Endothelial cell of umbilical vein (primary cell): Measurements from ENCODE around the gene EPC1. TPM values are rescaled to one million over a fixed set of nuclear protein-coding genes. Genes with fewer than 3 reads are reported as not detected.

Experiments
- BruUV-seq: library from RNA; stranded (reverse); fragments of 400-500 nt; replicated peaks from 2 replicates; lab custom pipeline; 2021; lab: Mats Ljungman, UMichigan
- CTCF ChIA-PET: fragments of 300-600, 350-600 bp; sonication (Branson Sonifier 250); formaldehyde crosslinking; loops from one replicate; lab custom pipeline; 2021; ENCODE audit warnings: antibody characterized with exemption, inconsistent platforms; lab: Charles Lee
- POLR2A ChIA-PET: fragments of 300-600, 350-600 bp; sonication (Branson Sonifier 250); formaldehyde crosslinking; loops from one replicate; lab custom pipeline; 2021; ENCODE audit warnings: antibody characterized with exemption, inconsistent platforms; lab: Charles Lee
- DNase-seq: peaks from one replicate; pipeline ENCODE4 v3.0.0-alpha.2; 2011; ENCODE audit warnings: low read depth, low spot score
- FAIRE-seq: peaks from 2 replicates; lab custom pipeline; 2011; peaks lifted over from hg19 to GRCh38; lab: Jason Lieb, UNC
- H2AFZ ChIP-seq: 2 replicates; pipeline ENCODE4 v1.6.0; 2012; ENCODE audit warnings: low read depth, low read length, control low read depth, inconsistent platforms
- H3K27ac ChIP-seq: 2 replicates; pipeline ENCODE4 v1.5.1; 2011; ENCODE audit warnings: low read depth, mild to moderate bottlenecking, control low read depth, low read length, moderate library complexity; ENCODE audit not compliant: insufficient read depth
- H3K27me3 ChIP-seq, 2 experiments: 2 replicates each; pipeline versions ENCODE4 v1.6.0 to v1.6.1; 2011; ENCODE audit warnings: low read length in 2 of 2, mixed read lengths in 1 of 2; ENCODE audit not compliant: control insufficient read depth in 2 of 2, insufficient read depth in 2 of 2
- H3K36me3 ChIP-seq, 2 experiments: 2 replicates in 1 of 2; 3 replicates in 1 of 2; pipeline ENCODE4 v1.5.1; 2011; ENCODE audit warnings: low read length in 2 of 2, mild to moderate bottlenecking in 1 of 2, moderate library complexity in 1 of 2; ENCODE audit not compliant: control insufficient read depth in 2 of 2, insufficient read depth in 2 of 2; ENCODE audit errors: extremely low read depth in 1 of 2
- H3K4me1 ChIP-seq: 3 replicates; pipeline ENCODE4 v1.5.1; 2011; ENCODE audit warnings: mild to moderate bottlenecking, low read length; ENCODE audit not compliant: control insufficient read depth, insufficient read depth; ENCODE audit errors: extremely low read depth
- H3K4me2 ChIP-seq: 2 replicates; pipeline ENCODE4 v1.6.1; 2011; ENCODE audit warnings: low read length, control low read depth, mixed read lengths; ENCODE audit not compliant: insufficient read depth
- H3K4me3 ChIP-seq, 3 experiments: fragments of 200-600 bp in 1 of 3; sonication (generic), shearing (Covaris generic) in 1 of 3; replicated peaks in 1 of 3; 2 replicates each; pipeline ENCODE4 v1.5.1; 2011 to 2016; ENCODE audit warnings: control low read depth in 3 of 3, low read length in 3 of 3, mild to moderate bottlenecking in 2 of 3, inconsistent platforms in 1 of 3, low read depth in 1 of 3, moderate library complexity in 1 of 3; ENCODE audit not compliant: insufficient read depth in 1 of 3
- H3K79me2 ChIP-seq: 2 replicates; pipeline ENCODE4 v1.6.0; 2012; ENCODE audit warnings: low read length, inconsistent platforms; ENCODE audit not compliant: control insufficient read depth, insufficient read depth
- H3K9ac ChIP-seq: replicated peaks from 2 replicates; pipeline ENCODE3; 2011; ENCODE audit warnings: low read length, control low read depth; ENCODE audit not compliant: insufficient read depth; ENCODE audit errors: extremely low read depth
- H3K9me1 ChIP-seq: replicated peaks from 3 replicates; pipeline ENCODE4 v1.6.0; 2011; ENCODE audit warnings: mild to moderate bottlenecking, low read length; ENCODE audit not compliant: control insufficient read depth, insufficient read depth; ENCODE audit errors: extremely low read depth
- H3K9me3 ChIP-seq: replicated peaks from 2 replicates; pipeline ENCODE4 v1.5.1; 2012; ENCODE audit warnings: low read length, inconsistent platforms; ENCODE audit not compliant: control insufficient read depth, insufficient read depth
- H4K20me1 ChIP-seq: replicated peaks from 2 replicates; pipeline ENCODE3; 2011; ENCODE audit warnings: mild to moderate bottlenecking, low read length; ENCODE audit not compliant: control insufficient read depth, insufficient read depth; ENCODE audit errors: extremely low read depth
- CTCF ChIP-seq, 2 donors: IDR thresholded peaks; 1 replicate in 1 of 2; 2 replicates in 1 of 2; pipeline ENCODE4 v1.5.1; 2011; ENCODE audit warnings: low read length in 2 of 2, mild to moderate bottlenecking in 2 of 2, moderate library complexity in 2 of 2, control low read depth in 1 of 2, inconsistent platforms in 1 of 2, low read depth in 1 of 2; ENCODE audit not compliant: insufficient read depth in 1 of 2; ENCODE audit errors: extremely low read depth in 1 of 2
- EZH2 ChIP-seq: IDR thresholded peaks from 2 replicates; pipeline ENCODE4 v1.6.1; 2012; ENCODE audit warnings: borderline replicate concordance, low read depth, mild to moderate bottlenecking, moderate library complexity, low read length, inconsistent platforms; ENCODE audit not compliant: severe bottlenecking
- FOS ChIP-seq: IDR thresholded peaks from 2 replicates; pipeline ENCODE4 v1.6.1; 2011; ENCODE audit warnings: mild to moderate bottlenecking, low read length, moderate library complexity, borderline replicate concordance; ENCODE audit not compliant: insufficient read depth
- GATA2 ChIP-seq: IDR thresholded peaks from 2 replicates; pipeline ENCODE4 v1.7.0; 2011; ENCODE audit warnings: low read depth, mild to moderate bottlenecking, moderate library complexity, mixed read lengths, low read length; ENCODE audit not compliant: insufficient read length, insufficient read depth
- MYC ChIP-seq: IDR thresholded peaks from one replicate; pipeline ENCODE4 v1.6.1; 2011; ENCODE audit warnings: mild to moderate bottlenecking, low read depth, low read length
- POLR2A ChIP-seq: IDR thresholded peaks from 2 replicates; pipeline ENCODE4 v1.6.1; 2012; ENCODE audit warnings: low read depth, mild to moderate bottlenecking, control low read depth, low read length
- POLR2AphosphoS5 ChIP-seq: IDR thresholded peaks from 2 replicates; pipeline ENCODE4 v1.6.1; 2012; ENCODE audit warnings: low read depth, mild to moderate bottlenecking, control low read depth, low read length, moderate library complexity; ENCODE audit not compliant: insufficient read depth
- dilution Hi-C: fragments of 300-500 bp; cut with MboI; formaldehyde crosslinking; loops from one replicate; pipeline ENCODE4 v1.15.0; 2019; ENCODE audit warnings: low sequenced_read_pairs; ENCODE audit not compliant: extremely low pct_ligation_motif_present
- intact Hi-C: fragments of 100-400 bp; cut with micrococcal nuclease; formaldehyde crosslinking; loops from one replicate; pipeline ENCODE4 v1.10.0; 2022
- polyA plus RNA-seq, 4 experiments: library from polyadenylated mRNA; depleted of rRNA in 3 of 4; stranded (reverse) in 3 of 4; unstranded in 1 of 4; fragments of >200 nt; gene quantifications; 2 replicates each; pipeline versions ENCODE4 v1.2.1 to v1.2.3, GENCODE V29; 2011 to 2012; ENCODE audit warnings: missing spikeins in 1 of 4
- total RNA-seq: library from RNA; stranded (reverse); gene quantifications from 2 replicates; pipeline ENCODE4 v1.2.3, GENCODE V29; 2021

The EPC1 gene
- total and polyA plus RNA-seq, 2 donors (not counting 3 experiments of a cell fraction or from before 2014, with no cell fraction given), result 27.9 to 39.0 TPM

GRCh38 chr10:32271617-32272016 lies 75.3 kb downstream of the EPC1 start:
- ChIA-PET CTCF (interaction anchor here (3.1 kb wide), 1 partner anchor 15 kb away, joined by 10 read pairs; no protein-coding TSS in a partner anchor), POLR2A (interaction anchor here (1.0 kb wide), 1 partner anchor 17 kb away, joined by 5 read pairs; no protein-coding TSS in a partner anchor)
- Histone ChIP-seq H2AFZ (no peak overlapping the region), H3K9me3 (no peaks in the 10 kb centered on the region), H3K4me2 (no peak overlapping the region), H3K27ac (no peak overlapping the region), H4K20me1 (no peaks in the 10 kb centered on the region), H3K9me1 (no peaks in the 10 kb centered on the region), H3K4me3 (no peak overlapping the region), H3K36me3 (peaks cover 15 to 33% of the 10 kb centered on the region in 2 experiments), H3K79me2 (peaks cover 2% of the 10 kb centered on the region), H3K4me1 (no peaks in the 10 kb centered on the region), H3K27me3 (no peaks in the 10 kb centered on the region), H3K9ac (no peak overlapping the region)
- DNase-seq (no peak), FAIRE-seq (no peak)
- TF ChIP-seq GATA2, result no peak
- TF ChIP-seq EZH2, result no peak
- no peak for TF ChIP-seq CTCF (IDR thresholded peaks at IDR 0.05; ENCODE audit: extremely low read depth in 1 of 2, insufficient read depth in 1 of 2, low read depth in 1 of 2, low read length in 2 of 2)
- TF ChIP-seq POLR2AphosphoS5, result no peak
- no peak for TF ChIP-seq POLR2A
- TF ChIP-seq FOS, result no peak
- no peak for TF ChIP-seq MYC
- intact Hi-C loops, result no loop called here
- dilution Hi-C loops, result no loop called here
- no TSS peak for BruUV-seq
